ENCODE results near the gene TTC27.

The TTC27 gene

GRCh38 chr2:32691678-32692077, 63.8 kb downstream of the TTC27 start:
- Histone ChIP-seq H3K36me3 (replicated peaks) (no peaks in the 10 kb centered on the region), H3K27me3 (replicated peaks) (no peaks in the 10 kb centered on the region), H3K4me3 (ENCODE audit: low read depth, low read length) (no peak overlapping the region), H3K27ac (no peak overlapping the region)
- DNase-seq: no peak
- no peak for TF ChIP-seq CTCF (IDR thresholded peaks at IDR 0.05; ENCODE audit: low read depth, low read length, missing control alignments)
- in situ Hi-C loops (cut with HindIII; ENCODE audit: low pct_ligation_motif_present, low sequenced_read_pairs): no loop called here

- no peaks in the 10 kb centered on the region for H3K27me3 ChIP-seq (replicated peaks)
- in situ Hi-C loops (cut with HindIII; ENCODE audit: low pct_ligation_motif_present, low sequenced_read_pairs): no loop called here
- no peaks in the 10 kb centered on the region for H3K36me3 ChIP-seq (replicated peaks)
- no peak overlapping the region for H3K4me3 ChIP-seq (ENCODE audit: low read depth, low read length)
- DNase-seq: no peak
- TF ChIP-seq CTCF (IDR thresholded peaks at IDR 0.05; ENCODE audit: low read depth, low read length, missing control alignments): no peak
- no peak overlapping the region for H3K27ac ChIP-seq
Measured at GRCh38 chr2:32696439-32696838, 68.6 kb downstream of the TTC27 start.

- no peaks in the 10 kb centered on the region for H3K27me3 ChIP-seq (replicated peaks)
- no peak for TF ChIP-seq CTCF (IDR thresholded peaks at IDR 0.05; ENCODE audit: low read depth, low read length, missing control alignments)
- no peaks in the 10 kb centered on the region for H3K36me3 ChIP-seq (replicated peaks)
- no peak for DNase-seq
- H3K4me3 ChIP-seq (ENCODE audit: low read depth, low read length): no peak overlapping the region
- in situ Hi-C loops (cut with HindIII; ENCODE audit: low pct_ligation_motif_present, low sequenced_read_pairs): no loop called here
- H3K27ac ChIP-seq: peak overlapping the region; percentile 37
Measured at GRCh38 chr2:32697156-32697555, 69.3 kb downstream of the TTC27 start.

- no peak for DNase-seq
Measured at GRCh38 chr2:32699151-32699550, 71.3 kb downstream of the TTC27 start.

GRCh38 chr2:32701806-32702205, 74.0 kb downstream of the TTC27 start:
- H3K36me3 ChIP-seq (replicated peaks): no peaks in the 10 kb centered on the region
- H3K4me3 ChIP-seq (ENCODE audit: low read depth, low read length): no peak overlapping the region
- in situ Hi-C loops (cut with HindIII; ENCODE audit: low pct_ligation_motif_present, low sequenced_read_pairs): no loop called here
- no peaks in the 10 kb centered on the region for H3K27me3 ChIP-seq (replicated peaks)
- no peak for TF ChIP-seq CTCF (IDR thresholded peaks at IDR 0.05; ENCODE audit: low read depth, low read length, missing control alignments)
- no peak for DNase-seq
- no peak overlapping the region for H3K27ac ChIP-seq

More at GRCh38 chr2:32699151-32699550, 71.3 kb downstream of the TTC27 start:
- in situ Hi-C loops (cut with HindIII; ENCODE audit: low pct_ligation_motif_present, low sequenced_read_pairs): no loop called here
- H3K36me3 ChIP-seq (replicated peaks): no peaks in the 10 kb centered on the region
- no peak for TF ChIP-seq CTCF (IDR thresholded peaks at IDR 0.05; ENCODE audit: low read depth, low read length, missing control alignments)
- H3K27ac ChIP-seq: no peak overlapping the region
- no peaks in the 10 kb centered on the region for H3K27me3 ChIP-seq (replicated peaks)
- no peak overlapping the region for H3K4me3 ChIP-seq (ENCODE audit: low read depth, low read length)

GRCh38 chr2:32702303-32703064, 74.6 kb downstream of the TTC27 start:
- Histone ChIP-seq H3K36me3 (replicated peaks) (no peaks in the 10 kb centered on the region), H3K27me3 (replicated peaks) (no peaks in the 10 kb centered on the region), H3K27ac (no peak overlapping the region), H3K4me3 (ENCODE audit: low read depth, low read length) (no peak overlapping the region)
- in situ Hi-C loops (cut with HindIII; ENCODE audit: low pct_ligation_motif_present, low sequenced_read_pairs): no loop called here
- DNase-seq: no peak
- TF ChIP-seq CTCF (IDR thresholded peaks at IDR 0.05; ENCODE audit: low read depth, low read length, missing control alignments): no peak

Measured in brain microvascular endothelial cell (primary cell).